Raji (cell line): ENCODE measurements around the gene FOXP1.

ENCODE experiments used
- POLR2A ChIP-seq: IDR thresholded peaks from 2 replicates; pipeline ENCODE4 v1.6.1; 2011; ENCODE audit warnings: low read depth, low read length, control low read depth; ENCODE audit not compliant: insufficient read depth

FOXP1 gene

GRCh38 chr3:71041371-71041770 is 542.2 kb downstream of the FOXP1 start:
- TF ChIP-seq POLR2A = no peak

DNA sequence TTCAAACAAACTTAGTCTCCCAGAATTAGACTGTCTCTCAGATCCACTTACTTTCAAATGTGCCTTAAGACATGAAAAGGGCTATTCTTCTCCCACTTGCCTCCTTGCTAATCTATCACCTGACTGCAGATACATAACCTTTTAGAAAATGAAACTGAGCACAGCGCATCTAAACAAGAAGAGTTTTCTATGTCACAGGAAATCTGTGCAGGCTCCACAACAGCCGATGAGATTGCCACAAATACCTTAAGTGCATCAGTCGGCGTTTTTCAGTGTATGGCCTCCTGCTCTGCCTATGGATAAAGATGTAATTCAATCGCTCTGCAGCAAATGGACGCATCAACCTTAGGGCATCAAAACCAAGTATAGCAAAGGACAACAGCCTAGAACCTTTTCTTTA is 544.2 kb downstream of the FOXP1 start:
- no peak for TF ChIP-seq POLR2A

DNA sequence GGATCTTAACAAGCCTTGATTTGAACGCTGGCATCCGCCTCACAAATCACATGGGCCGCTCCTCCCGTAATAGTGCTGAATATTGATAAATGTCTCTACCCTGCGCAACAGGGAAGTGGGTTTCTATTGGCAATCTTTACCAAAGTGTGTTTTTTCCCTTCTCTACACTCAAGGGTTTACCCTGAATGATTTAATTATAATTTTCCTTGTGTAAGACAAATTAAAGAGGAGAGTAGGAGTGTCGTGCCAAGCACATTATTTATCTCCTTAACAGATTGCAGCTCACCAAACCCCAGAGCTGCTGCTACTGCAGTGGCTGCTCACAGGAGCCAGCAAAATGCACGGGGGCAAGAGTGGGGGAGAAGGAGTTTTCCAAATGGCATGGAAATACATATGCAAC is 545.8 kb downstream of the FOXP1 start:
- TF ChIP-seq POLR2A = no peak

DNA sequence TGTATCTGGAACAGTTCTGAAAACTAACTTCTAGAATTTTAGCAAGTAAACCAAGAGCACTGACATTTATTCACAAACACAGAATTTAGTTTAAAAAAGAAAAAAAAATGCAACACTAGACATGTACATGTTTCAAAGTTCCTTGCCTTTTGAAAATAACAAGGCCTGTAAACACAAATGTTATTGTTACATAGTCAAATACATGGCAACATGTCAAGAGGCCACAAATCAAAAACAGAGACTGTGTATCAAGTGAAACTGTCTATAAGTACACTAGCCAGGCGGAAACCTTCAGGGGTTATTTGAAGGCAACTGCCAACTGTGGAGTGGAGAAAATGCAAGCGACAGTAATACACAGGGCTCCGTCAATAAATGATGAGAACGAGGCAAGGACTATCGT is 547.6 kb downstream of the FOXP1 start:
- TF ChIP-seq POLR2A = no peak

GRCh38 chr3:71035314-71035713 is 548.2 kb downstream of the FOXP1 start:
- TF ChIP-seq POLR2A = no peak

GRCh38 chr3:71033681-71034220 is 549.8 kb downstream of the FOXP1 start:
- TF ChIP-seq POLR2A = no peak

- TF ChIP-seq POLR2A = no peak
Observed at GRCh38 chr3:71031914-71032521, 551.5 kb downstream of the FOXP1 start.

GRCh38 chr3:71031181-71031580 is 552.3 kb downstream of the FOXP1 start:
- TF ChIP-seq POLR2A = no peak

DNA sequence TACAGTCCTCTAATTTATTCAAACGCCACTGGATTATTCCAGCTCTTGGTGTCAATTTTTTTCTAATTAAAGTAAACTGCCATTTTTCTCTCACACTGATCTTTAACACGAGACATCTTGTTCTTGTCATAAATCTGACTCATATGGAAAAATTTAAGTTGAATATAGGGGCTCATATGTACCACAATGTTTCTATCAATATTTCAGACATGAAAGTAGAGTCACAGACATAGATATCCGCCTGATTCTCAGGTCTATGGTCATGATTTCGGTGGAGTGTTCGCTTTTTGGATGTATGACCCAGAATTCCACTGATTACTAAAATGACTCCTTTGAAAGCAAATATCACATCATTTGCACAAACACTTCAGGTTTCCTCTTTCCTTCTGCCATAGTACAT is 552.8 kb downstream of the FOXP1 start:
- no peak for TF ChIP-seq POLR2A

DNA sequence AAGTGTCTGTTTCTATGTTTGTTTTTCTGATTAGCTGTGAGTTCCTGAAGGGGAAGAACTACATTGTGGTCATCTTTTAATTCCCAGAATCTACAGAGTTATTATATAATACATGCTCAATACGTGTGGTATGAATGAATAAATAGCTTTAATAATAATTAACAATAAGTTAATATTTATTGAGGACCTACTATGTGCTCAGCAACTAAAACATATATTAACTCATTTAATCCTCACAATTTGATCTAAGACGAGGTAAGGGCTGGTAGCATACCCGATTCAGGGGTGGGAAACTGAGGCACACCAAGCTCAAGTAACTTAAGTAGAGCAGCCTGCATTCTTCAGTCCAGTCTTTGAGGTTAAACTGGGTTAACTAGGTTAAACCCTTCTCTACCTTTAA is 553.8 kb downstream of the FOXP1 start:
- TF ChIP-seq POLR2A = no peak

DNA sequence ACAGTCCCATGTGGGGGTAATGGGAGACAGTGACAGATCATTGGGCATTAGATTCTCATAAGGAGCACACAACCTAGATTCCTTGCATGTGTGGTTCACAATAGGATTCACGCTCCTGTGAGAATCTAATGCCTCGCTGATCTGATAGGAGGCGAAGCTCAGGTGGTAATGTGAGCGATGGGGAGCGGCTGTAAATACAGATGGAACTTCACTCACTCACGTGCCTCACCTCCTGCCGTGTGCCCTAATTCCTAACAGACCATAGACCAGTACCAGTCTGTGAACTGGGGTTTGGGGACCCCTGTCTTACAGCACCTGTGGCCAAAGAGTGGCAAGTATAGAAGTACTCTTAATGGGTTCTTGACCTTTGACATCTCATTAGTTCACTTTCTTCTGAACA is 554.7 kb downstream of the FOXP1 start:
- TF ChIP-seq POLR2A = no peak

DNA sequence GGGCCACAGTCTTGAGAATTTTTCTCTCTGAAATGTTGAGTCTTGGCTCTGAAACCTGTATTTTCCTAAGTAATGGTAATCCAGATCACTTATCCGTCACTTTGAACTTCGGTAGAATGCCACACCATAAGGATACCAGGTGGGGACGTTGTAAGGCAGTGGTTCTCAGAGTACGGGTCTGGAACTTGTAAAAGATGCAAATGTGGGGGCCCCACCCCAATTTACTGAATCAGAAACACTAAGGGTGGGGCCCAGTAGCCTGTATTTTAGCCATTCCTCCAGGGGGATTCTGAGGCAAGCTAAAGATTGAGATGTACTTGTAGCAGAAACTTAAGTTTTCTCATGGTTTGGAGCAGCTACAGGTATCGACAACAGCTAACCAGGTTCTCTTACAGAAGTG is 555.3 kb downstream of the FOXP1 start:
- TF ChIP-seq POLR2A = no peak

GRCh38 chr3:71026634-71027578 is 556.6 kb downstream of the FOXP1 start:
- no peak for TF ChIP-seq POLR2A

GRCh38 chr3:71025516-71025915 is 558.0 kb downstream of the FOXP1 start:
- TF ChIP-seq POLR2A = no peak

GRCh38 chr3:71025010-71025409 is 558.5 kb downstream of the FOXP1 start:
- TF ChIP-seq POLR2A = no peak
